Parietal lobe (tissue), 2 donors: ENCODE results near the gene ELOVL5. TPM values are rescaled to one million over a fixed set of nuclear protein-coding genes. Genes with fewer than 3 reads are reported as not detected.

Experiments used
- small RNA-seq: library from RNA; depleted of rRNA; stranded (forward); fragments of <200 nt; gene quantifications from one replicate; pipeline ENCODE3, GENCODE V24; 2014; ENCODE audit warnings: low replicate concordance
- total RNA-seq: library from RNA; depleted of rRNA; stranded (reverse); fragments of >200 nt; gene quantifications from one replicate; pipeline ENCODE4 v1.2.3, GENCODE V29; 2014

Gene ELOVL5
- 51.6 TPM for total RNA-seq

DNA sequence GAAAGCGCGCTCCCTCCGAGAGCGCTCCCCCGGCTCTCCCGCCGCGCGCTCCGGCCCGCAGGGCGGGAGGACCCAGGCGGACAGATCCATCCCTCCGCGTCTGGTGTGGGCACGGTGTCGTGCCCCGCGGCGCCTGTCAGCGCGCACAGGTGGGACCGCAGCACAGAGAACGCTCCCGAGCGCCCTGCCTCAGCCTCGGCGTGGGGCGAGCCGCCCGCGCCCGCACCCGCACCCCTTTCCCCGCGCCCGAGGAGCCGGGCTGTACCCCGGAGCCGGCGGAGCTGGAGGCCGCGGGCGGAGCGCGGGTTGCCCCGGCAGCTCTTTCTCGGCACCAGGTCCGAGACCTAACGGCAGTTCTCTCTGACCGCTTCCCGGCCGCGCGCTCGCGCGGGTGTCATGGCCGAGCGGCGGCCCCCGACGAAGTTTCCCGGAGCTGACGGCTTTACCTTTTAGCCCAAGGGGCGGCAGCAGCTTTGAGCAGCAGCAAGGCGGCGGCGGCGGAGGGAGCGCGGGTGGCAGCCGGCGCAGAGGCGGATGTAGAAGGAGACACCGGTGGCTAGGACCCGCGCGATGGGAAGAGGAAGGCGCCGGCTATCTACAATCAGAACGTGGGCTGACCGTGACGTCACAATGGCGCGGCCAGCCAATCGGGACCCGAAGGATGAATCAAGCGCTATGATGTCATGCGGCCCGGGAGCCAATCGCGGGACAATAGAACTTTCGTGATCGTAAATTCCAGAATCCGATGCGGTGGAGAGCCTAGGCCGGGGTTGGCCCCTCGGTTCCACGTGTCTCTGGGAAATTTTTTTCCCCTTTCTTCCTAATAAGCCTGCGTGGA, at the start of gene ELOVL5:
ELOVL5 (minus strand) TSS at position 580 of the 838 bp plus-strand sequence. CDS start 53,251 bp downstream, outside the sequence.

Small RNA genes lying within 50 kb of the gene (small RNA-seq; reads per million reads assigned to genes)
- gene MIR5685 = not detected
- 0.92 reads per million, percentile 67 among the genes with 10 or more reads in this experiment for gene RNU1-136P

Other genes with a start within 250 kb of the ELOVL5 start
- gene GCM1, start 200.1 kb downstream of the ELOVL5 start, total RNA-seq = not detected
- 21.0 TPM for gene GCLC, start 196.2 kb upstream of the ELOVL5 start, total RNA-seq